Activated CD8-positive, alpha-beta memory T cell treated with anti-CD3 and anti-CD28 coated beads, Interleukin-2, amount 10 ng/mL, durations not matched to agents 7 days and 5 days (primary cell): ENCODE measurements around the gene WWOX. TPM values are rescaled to one million over a fixed set of nuclear protein-coding genes. Genes with fewer than 3 reads are reported as not detected.

Experiments used
- ATAC-seq: fragments of 150-1000 bp; cut with Tn5 transposase; one replicate; pipeline ENCODE4 v1.10.0; 2021; ENCODE audit warnings: moderate library complexity
- CTCF ChIA-PET: fragments of 350-600 bp; sonication (Branson Sonifier 250); formaldehyde crosslinking; loops from one replicate; lab custom pipeline; 2021; ENCODE audit warnings: antibody characterized with exemption; lab: Charles Lee
- DNase-seq: peaks from one replicate; pipeline ENCODE4 v3.0.0-alpha.2; 2020
- H3K27ac Mint-ChIP-seq: one replicate; pipeline ENCODE4 v1.8.0; 2021; ENCODE audit warnings: mild to moderate bottlenecking, mixed read lengths
- H3K27me3 Mint-ChIP-seq: one replicate; pipeline ENCODE4 v1.8.0; 2021; ENCODE audit warnings: mixed read lengths
- H3K36me3 Mint-ChIP-seq: one replicate; pipeline ENCODE4 v1.8.0; 2021; ENCODE audit warnings: mild to moderate bottlenecking, mixed read lengths
- H3K4me1 Mint-ChIP-seq: one replicate; pipeline ENCODE4 v1.8.0; 2021; ENCODE audit warnings: mixed read lengths
- H3K4me3 Mint-ChIP-seq: one replicate; pipeline ENCODE4 v1.8.0; 2021; ENCODE audit warnings: mild to moderate bottlenecking, moderate library complexity, mixed read lengths
- H3K9me3 Mint-ChIP-seq: one replicate; pipeline ENCODE4 v1.8.0; 2022; ENCODE audit warnings: low read depth, mixed read lengths
- total RNA-seq, 2 experiments: library from RNA; stranded (reverse); gene quantifications; one replicate each; pipeline ENCODE4 v1.2.3, GENCODE V29; 2021

Gene WWOX
- total RNA-seq, 2 experiments from 2014 or later, result 25.2 to 38.8 TPM

- no peak for DNase-seq
- no peaks in the 10 kb centered on the region for H3K4me1 Mint-ChIP-seq
- CTCF ChIA-PET, result no interaction called here
- no peak overlapping the region for H3K27ac Mint-ChIP-seq
- H3K4me3 Mint-ChIP-seq, result no peak overlapping the region
- H3K36me3 Mint-ChIP-seq, result no peaks in the 10 kb centered on the region
- no peaks in the 10 kb centered on the region for H3K9me3 Mint-ChIP-seq
- no peak for ATAC-seq
- no peaks in the 10 kb centered on the region for H3K27me3 Mint-ChIP-seq
Observed at GRCh38 chr16:78257376-78257728, 157.9 kb downstream of the WWOX start.

GRCh38 chr16:78258375-78259065 lies 159.1 kb downstream of the WWOX start:
- no peak overlapping the region for H3K27ac Mint-ChIP-seq
- no peaks in the 10 kb centered on the region for H3K9me3 Mint-ChIP-seq
- H3K27me3 Mint-ChIP-seq, result no peaks in the 10 kb centered on the region
- H3K36me3 Mint-ChIP-seq, result no peaks in the 10 kb centered on the region
- ATAC-seq (no peak), DNase-seq (no peak)
- no peaks in the 10 kb centered on the region for H3K4me1 Mint-ChIP-seq
- H3K4me3 Mint-ChIP-seq, result no peak overlapping the region
- CTCF ChIA-PET, result no interaction called here

GRCh38 chr16:78259873-78260272 lies 160.4 kb downstream of the WWOX start:
- no peaks in the 10 kb centered on the region for H3K27me3 Mint-ChIP-seq
- H3K4me3 Mint-ChIP-seq, result no peak overlapping the region
- H3K27ac Mint-ChIP-seq, result no peak overlapping the region
- no peaks in the 10 kb centered on the region for H3K36me3 Mint-ChIP-seq
- DNase-seq, result no peak
- no peaks in the 10 kb centered on the region for H3K9me3 Mint-ChIP-seq
- H3K4me1 Mint-ChIP-seq, result no peaks in the 10 kb centered on the region
- CTCF ChIA-PET, result no interaction called here
- ATAC-seq, result no peak

- DNase-seq (no peak), ATAC-seq (no peak)
- H3K27ac Mint-ChIP-seq, result no peak overlapping the region
- no peak overlapping the region for H3K4me3 Mint-ChIP-seq
- H3K9me3 Mint-ChIP-seq, result no peaks in the 10 kb centered on the region
- no peaks in the 10 kb centered on the region for H3K4me1 Mint-ChIP-seq
- no peaks in the 10 kb centered on the region for H3K27me3 Mint-ChIP-seq
- CTCF ChIA-PET, result no interaction called here
- H3K36me3 Mint-ChIP-seq, result peaks cover 1% of the 10 kb centered on the region
Observed at GRCh38 chr16:78264642-78265041, 165.2 kb downstream of the WWOX start.

- ATAC-seq, result no peak
- DNase-seq, result no peak
- Mint-ChIP-seq H3K27me3 (no peaks in the 10 kb centered on the region), H3K4me3 (no peak overlapping the region), H3K36me3 (peaks cover 1% of the 10 kb centered on the region), H3K27ac (no peak overlapping the region), H3K4me1 (no peaks in the 10 kb centered on the region), H3K9me3 (no peaks in the 10 kb centered on the region)
- CTCF ChIA-PET, result no interaction called here
Observed at GRCh38 chr16:78269256-78269655, 169.8 kb downstream of the WWOX start.

- DNase-seq (no peak), ATAC-seq (no peak)
- Mint-ChIP-seq H3K4me3 (no peak overlapping the region), H3K36me3 (peaks cover under 1% of the 10 kb centered on the region), H3K4me1 (no peaks in the 10 kb centered on the region), H3K9me3 (no peaks in the 10 kb centered on the region), H3K27me3 (no peaks in the 10 kb centered on the region), H3K27ac (no peak overlapping the region)
- CTCF ChIA-PET, result no interaction called here
Observed at GRCh38 chr16:78271981-78272380, 172.5 kb downstream of the WWOX start.

GRCh38 chr16:78274771-78275170 lies 175.3 kb downstream of the WWOX start:
- no peak overlapping the region for H3K27ac Mint-ChIP-seq
- H3K4me3 Mint-ChIP-seq, result no peak overlapping the region
- DNase-seq (no peak), ATAC-seq (no peak)
- CTCF ChIA-PET, result no interaction called here
- H3K4me1 Mint-ChIP-seq, result no peaks in the 10 kb centered on the region
- H3K36me3 Mint-ChIP-seq, result no peaks in the 10 kb centered on the region
- H3K27me3 Mint-ChIP-seq, result no peaks in the 10 kb centered on the region
- no peaks in the 10 kb centered on the region for H3K9me3 Mint-ChIP-seq

- Mint-ChIP-seq H3K27ac (no peak overlapping the region), H3K36me3 (no peaks in the 10 kb centered on the region), H3K4me3 (no peak overlapping the region), H3K9me3 (peaks cover 1% of the 10 kb centered on the region), H3K27me3 (no peaks in the 10 kb centered on the region), H3K4me1 (no peaks in the 10 kb centered on the region)
- CTCF ChIA-PET, result no interaction called here
- no peak for DNase-seq
- ATAC-seq, result no peak
Observed at GRCh38 chr16:78275420-78275819, 176.0 kb downstream of the WWOX start.

GRCh38 chr16:78277321-78278055 lies 178.0 kb downstream of the WWOX start:
- peaks cover 2% of the 10 kb centered on the region for H3K9me3 Mint-ChIP-seq
- no peaks in the 10 kb centered on the region for H3K27me3 Mint-ChIP-seq
- no peaks in the 10 kb centered on the region for H3K36me3 Mint-ChIP-seq
- H3K27ac Mint-ChIP-seq, result no peak overlapping the region
- DNase-seq, result no peak
- ATAC-seq, result no peak
- H3K4me3 Mint-ChIP-seq, result no peak overlapping the region
- CTCF ChIA-PET, result no interaction called here
- no peaks in the 10 kb centered on the region for H3K4me1 Mint-ChIP-seq

GRCh38 chr16:78278056-78278450 lies 178.6 kb downstream of the WWOX start:
- Mint-ChIP-seq H3K27me3 (no peaks in the 10 kb centered on the region), H3K9me3 (peaks cover 2% of the 10 kb centered on the region), H3K36me3 (no peaks in the 10 kb centered on the region), H3K27ac (no peak overlapping the region), H3K4me3 (no peak overlapping the region), H3K4me1 (no peaks in the 10 kb centered on the region)
- ATAC-seq (no peak), DNase-seq (no peak)
- CTCF ChIA-PET, result no interaction called here

- ATAC-seq (no peak), DNase-seq (no peak)
- Mint-ChIP-seq H3K27ac (no peak overlapping the region), H3K27me3 (no peaks in the 10 kb centered on the region), H3K9me3 (peaks cover 2% of the 10 kb centered on the region), H3K4me1 (no peaks in the 10 kb centered on the region), H3K4me3 (no peak overlapping the region), H3K36me3 (no peaks in the 10 kb centered on the region)
- CTCF ChIA-PET, result no interaction called here
Observed at GRCh38 chr16:78281115-78281514, 181.7 kb downstream of the WWOX start.

- Mint-ChIP-seq H3K9me3 (peaks cover 2% of the 10 kb centered on the region), H3K36me3 (no peaks in the 10 kb centered on the region), H3K4me1 (no peaks in the 10 kb centered on the region), H3K4me3 (no peak overlapping the region), H3K27me3 (no peaks in the 10 kb centered on the region), H3K27ac (no peak overlapping the region)
- CTCF ChIA-PET, result no interaction called here
- DNase-seq, result no peak
- ATAC-seq, result no peak
Observed at GRCh38 chr16:78283548-78284251, 184.2 kb downstream of the WWOX start.

GRCh38 chr16:78284326-78284725 lies 184.9 kb downstream of the WWOX start:
- Mint-ChIP-seq H3K27ac (no peak overlapping the region), H3K9me3 (peaks cover 2% of the 10 kb centered on the region), H3K4me3 (no peak overlapping the region), H3K4me1 (no peaks in the 10 kb centered on the region), H3K36me3 (no peaks in the 10 kb centered on the region), H3K27me3 (no peaks in the 10 kb centered on the region)
- CTCF ChIA-PET, result no interaction called here
- ATAC-seq (no peak), DNase-seq (no peak)

- ATAC-seq (no peak), DNase-seq (no peak)
- H3K9me3 Mint-ChIP-seq, result peaks cover 2% of the 10 kb centered on the region
- CTCF ChIA-PET, result no interaction called here
- no peaks in the 10 kb centered on the region for H3K36me3 Mint-ChIP-seq
- H3K27me3 Mint-ChIP-seq, result no peaks in the 10 kb centered on the region
- H3K27ac Mint-ChIP-seq, result no peak overlapping the region
- H3K4me3 Mint-ChIP-seq, result no peak overlapping the region
- no peaks in the 10 kb centered on the region for H3K4me1 Mint-ChIP-seq
Observed at GRCh38 chr16:78284957-78285434, 185.5 kb downstream of the WWOX start.
